B cell (primary cell): ENCODE measurements around the gene FAM3B.

ENCODE experiments used
- CTCF ChIP-seq: fragments of 200-600 bp; IDR thresholded peaks from one replicate; pipeline ENCODE4 v1.8.0; 2022; ENCODE audit warnings: antibody characterized with exemption, mild to moderate bottlenecking
- EZH2 ChIP-seq: IDR thresholded peaks from 2 replicates; pipeline ENCODE4 v1.6.1; 2012; ENCODE audit warnings: borderline replicate concordance, low read depth, mild to moderate bottlenecking, moderate library complexity, low read length; ENCODE audit not compliant: insufficient read depth, poor library complexity, severe bottlenecking

GRCh38 chr21:41319273-41319672 is 2.7 kb downstream of the FAM3B start:
- TF ChIP-seq CTCF (no peak), EZH2 (no peak)
